Limb (tissue), 2 donors: ENCODE measurements around the gene TAAR8.
"Not testable (repeated sequence)": the region's sequence is repeated elsewhere in the genome, so short reads cannot be mapped to it uniquely, and the experiment has no call there.

Experiments used
- DNase-seq, 2 donors: peaks; one replicate each; pipeline ENCODE4 v3.0.0-alpha.2; 2016; ENCODE audit errors: extremely low spot score in 2 of 2

Gene TAAR8

GRCh38 chr6:132552372-132552771 lies at the start of gene TAAR8:
TSS of gene TAAR8 (plus strand) at chr6:132552672. CDS start at chr6:132552693, 21 bp downstream.
- no peak for DNase-seq

GRCh38 chr6:132504757-132505156 lies 47.7 kb upstream of the TAAR8 start:
- no peak for DNase-seq

- DNase-seq, result no peak
Observed at GRCh38 chr6:132505158-132505557, 47.3 kb upstream of the TAAR8 start.

- no peak for DNase-seq
Observed at GRCh38 chr6:132506461-132506860, 46.0 kb upstream of the TAAR8 start.

- no peak for DNase-seq
Observed at GRCh38 chr6:132506869-132507808, 45.3 kb upstream of the TAAR8 start.

GRCh38 chr6:132511210-132511830 lies 41.2 kb upstream of the TAAR8 start:
- DNase-seq, result no peak

- DNase-seq, result no peak
Observed at GRCh38 chr6:132511831-132512220, 40.6 kb upstream of the TAAR8 start.

- DNase-seq, result peak in 1 of 2 donors; percentile 18
Observed at GRCh38 chr6:132512342-132512637, 40.2 kb upstream of the TAAR8 start.

GRCh38 chr6:132512638-132513632 lies 39.5 kb upstream of the TAAR8 start, which contains the start of gene STX7:
TSS of gene STX7 (minus strand) at chr6:132513116. CDS start at chr6:132503530, 9,586 bp downstream.
- DNase-seq, result peak; percentile 90 to 92

GRCh38 chr6:132513831-132514545 lies 38.5 kb upstream of the TAAR8 start:
- no peak for DNase-seq

- no peak for DNase-seq
Observed at GRCh38 chr6:132515386-132515785, 37.1 kb upstream of the TAAR8 start.

GRCh38 chr6:132520953-132521352 lies 31.5 kb upstream of the TAAR8 start:
- DNase-seq, result no peak

- DNase-seq, result no peak
Observed at GRCh38 chr6:132524646-132525045, 27.8 kb upstream of the TAAR8 start.

- no peak for DNase-seq
Observed at GRCh38 chr6:132525866-132526265, 26.6 kb upstream of the TAAR8 start.

GRCh38 chr6:132526461-132526860 lies 26.0 kb upstream of the TAAR8 start:
- no peak for DNase-seq

- DNase-seq, result no peak
Observed at GRCh38 chr6:132527791-132528190, 24.7 kb upstream of the TAAR8 start.

GRCh38 chr6:132530293-132530974 lies 22.0 kb upstream of the TAAR8 start:
- DNase-seq, result peak; percentile 72 to 84

- not testable (repeated sequence) for DNase-seq
Observed at GRCh38 chr6:132534546-132534945, 17.9 kb upstream of the TAAR8 start.

- no peak for DNase-seq
Observed at GRCh38 chr6:132537145-132537544, 15.3 kb upstream of the TAAR8 start.

- DNase-seq, result no peak
Observed at GRCh38 chr6:132537977-132538376, 14.5 kb upstream of the TAAR8 start, which contains the start of gene TAAR9. TSS of gene TAAR9 (plus strand) at chr6:132538277. CDS start at chr6:132538290, 13 bp downstream.
